Upper lobe of right lung (tissue), 1 donor: ENCODE measurements around the gene PPFIA3. TPM values are rescaled to one million over a fixed set of nuclear protein-coding genes. Genes with fewer than 3 reads are reported as not detected.
A peak's percentile ranks its signal among the peaks of the same experiment; 100 is the strongest.

Experiments
- ATAC-seq: fragments of 200-7000 bp; cut with Tn5 transposase; one replicate; pipeline ENCODE4 v1.9.1; 2020; ENCODE audit warnings: mild to moderate bottlenecking, moderate library complexity
- DNase-seq: peaks from one replicate; pipeline ENCODE4 v3.0.0-alpha.2; 2020
- H3K27ac ChIP-seq: fragments of 200-600 bp; one replicate; pipeline ENCODE4 v1.8.0; 2022
- H3K27me3 ChIP-seq: fragments of 200-600 bp; one replicate; pipeline ENCODE4 v1.8.0; 2022; ENCODE audit warnings: mild to moderate bottlenecking
- H3K36me3 ChIP-seq: fragments of 200-600 bp; one replicate; pipeline ENCODE4 v1.8.0; 2022
- H3K4me1 ChIP-seq: fragments of 200-600 bp; one replicate; pipeline ENCODE4 v1.8.0; 2022
- H3K4me3 ChIP-seq: fragments of 200-600 bp; one replicate; pipeline ENCODE4 v1.8.0; 2022; ENCODE audit warnings: mild to moderate bottlenecking
- H3K9me3 ChIP-seq: fragments of 200-600 bp; one replicate; pipeline ENCODE4 v1.8.0; 2022
- intact Hi-C: fragments of 100-400 bp; cut with DNase I; formaldehyde crosslinking; loops from one replicate; pipeline ENCODE4 v1.11.0; 2022
- total RNA-seq: library from RNA; stranded (reverse); fragmentation: NEBNext Ultra II Directional; extraction: Animal tissue kit (Norgen Biotek cat#: 25700); gene quantifications from one replicate; pipeline ENCODE4 v1.2.1, GENCODE V29; 2021
- TF ChIP-seq, protein P1 (sequence below): fragments of 200-600 bp; IDR thresholded peaks from one replicate; pipeline ENCODE4 v1.8.0; 2022; ENCODE audit warnings: antibody characterized with exemption
- donor health status: DM: no; HTN: yes; CAD: no; lungs with severe emphysema.

PPFIA3 gene
- total RNA-seq, 1 donor from 2014 or later, result 10.7 TPM

GRCh38 chr19:49182848-49183375 lies 63.6 kb downstream of the PPFIA3 start:
- Histone ChIP-seq H3K36me3 (peaks cover 15% of the 10 kb centered on the region), H3K27ac (no peak overlapping the region), H3K27me3 (no peaks in the 10 kb centered on the region), H3K4me3 (no peak overlapping the region), H3K9me3 (no peaks in the 10 kb centered on the region), H3K4me1 (no peaks in the 10 kb centered on the region)
- ATAC-seq, result peak; percentile 39
- no peak for DNase-seq
- TF ChIP-seq, protein P1, sequence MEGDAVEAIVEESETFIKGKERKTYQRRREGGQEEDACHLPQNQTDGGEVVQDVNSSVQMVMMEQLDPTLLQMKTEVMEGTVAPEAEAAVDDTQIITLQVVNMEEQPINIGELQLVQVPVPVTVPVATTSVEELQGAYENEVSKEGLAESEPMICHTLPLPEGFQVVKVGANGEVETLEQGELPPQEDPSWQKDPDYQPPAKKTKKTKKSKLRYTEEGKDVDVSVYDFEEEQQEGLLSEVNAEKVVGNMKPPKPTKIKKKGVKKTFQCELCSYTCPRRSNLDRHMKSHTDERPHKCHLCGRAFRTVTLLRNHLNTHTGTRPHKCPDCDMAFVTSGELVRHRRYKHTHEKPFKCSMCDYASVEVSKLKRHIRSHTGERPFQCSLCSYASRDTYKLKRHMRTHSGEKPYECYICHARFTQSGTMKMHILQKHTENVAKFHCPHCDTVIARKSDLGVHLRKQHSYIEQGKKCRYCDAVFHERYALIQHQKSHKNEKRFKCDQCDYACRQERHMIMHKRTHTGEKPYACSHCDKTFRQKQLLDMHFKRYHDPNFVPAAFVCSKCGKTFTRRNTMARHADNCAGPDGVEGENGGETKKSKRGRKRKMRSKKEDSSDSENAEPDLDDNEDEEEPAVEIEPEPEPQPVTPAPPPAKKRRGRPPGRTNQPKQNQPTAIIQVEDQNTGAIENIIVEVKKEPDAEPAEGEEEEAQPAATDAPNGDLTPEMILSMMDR, result no peak
- intact Hi-C loops, result no loop called here

GRCh38 chr19:49186108-49186507 lies 66.8 kb downstream of the PPFIA3 start:
- no peak overlapping the region for H3K4me3 ChIP-seq
- no peaks in the 10 kb centered on the region for H3K27me3 ChIP-seq
- no peaks in the 10 kb centered on the region for H3K9me3 ChIP-seq
- intact Hi-C loops, result no loop called here
- peaks cover 26% of the 10 kb centered on the region for H3K36me3 ChIP-seq
- TF ChIP-seq, protein P1, result no peak
- ATAC-seq, result no peak
- no peak for DNase-seq
- no peak overlapping the region for H3K27ac ChIP-seq
- H3K4me1 ChIP-seq, result peaks cover 7% of the 10 kb centered on the region

DNA sequence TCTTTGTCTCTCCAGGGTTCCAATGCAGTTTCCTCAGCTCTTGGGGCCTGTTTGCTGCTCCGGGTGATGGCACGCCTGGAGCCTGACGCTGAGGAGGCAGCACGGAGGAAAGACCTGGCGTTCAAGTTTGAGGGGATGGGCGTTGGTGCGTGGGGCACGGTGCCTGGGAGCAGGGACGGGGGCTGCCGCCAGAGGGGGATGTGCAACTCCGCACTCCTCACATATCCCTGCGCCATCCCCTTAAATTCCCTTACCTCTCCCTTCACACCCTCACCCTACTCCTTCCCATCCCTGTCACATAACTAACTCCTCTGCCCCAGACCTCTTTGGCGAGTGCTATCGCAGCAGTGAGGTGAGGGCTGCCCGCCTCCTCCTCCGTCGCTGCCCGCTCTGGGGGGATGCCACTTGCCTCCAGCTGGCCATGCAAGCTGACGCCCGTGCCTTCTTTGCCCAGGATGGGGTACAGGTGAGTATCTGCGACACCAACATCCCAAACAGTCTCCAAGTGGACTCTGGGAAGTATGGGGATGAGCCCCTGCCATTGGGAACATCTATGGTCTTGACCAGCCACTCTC lies 69.4 kb downstream of the PPFIA3 start:
- peak; percentile 12 for ATAC-seq

DNA sequence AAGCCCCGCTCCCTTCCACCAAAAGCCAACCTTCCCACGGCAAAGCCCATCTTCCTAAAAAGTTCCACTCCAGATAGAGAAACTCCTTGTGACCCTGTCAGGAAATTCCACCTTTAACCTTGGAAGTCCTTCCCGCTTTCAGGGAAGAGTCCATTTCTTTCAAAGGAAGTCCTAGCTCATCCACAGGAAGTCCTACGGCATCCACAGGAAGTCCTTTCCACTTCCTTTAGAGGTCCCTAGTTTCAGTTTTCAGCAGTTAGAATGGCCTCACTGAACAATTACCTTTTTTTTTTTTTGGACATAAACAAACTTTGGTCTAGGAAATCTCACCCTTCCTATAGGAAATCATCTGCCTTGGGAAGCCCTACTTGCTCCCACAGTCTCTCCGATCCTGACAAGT lies 69.9 kb downstream of the PPFIA3 start:
- ATAC-seq, result no peak
- peak overlapping the region; percentile 45 for H3K27ac ChIP-seq

More for the DNA sequence above, 69.4 kb downstream of the PPFIA3 start:
- peaks cover 37% of the 10 kb centered on the region for H3K36me3 ChIP-seq
- TF ChIP-seq, protein P1, result no peak
- intact Hi-C loops, result no loop called here
- H3K4me1 ChIP-seq, result peaks cover 7% of the 10 kb centered on the region
- no peak overlapping the region for H3K4me3 ChIP-seq
- no peaks in the 10 kb centered on the region for H3K9me3 ChIP-seq
- peak overlapping the region; percentile 45 for H3K27ac ChIP-seq
- peak; percentile 59 for DNase-seq
- H3K27me3 ChIP-seq, result no peaks in the 10 kb centered on the region

GRCh38 chr19:49190781-49191180 lies 71.4 kb downstream of the PPFIA3 start:
- Histone ChIP-seq H3K9me3 (no peaks in the 10 kb centered on the region), H3K36me3 (peaks cover 37% of the 10 kb centered on the region), H3K27ac (peak overlapping the region; percentile 45), H3K4me3 (no peak overlapping the region), H3K27me3 (no peaks in the 10 kb centered on the region), H3K4me1 (peaks cover 7% of the 10 kb centered on the region)
- intact Hi-C loops, result no loop called here
- no peak for DNase-seq
- TF ChIP-seq, protein P1, result no peak
- ATAC-seq, result no peak

More for the DNA sequence above, 69.9 kb downstream of the PPFIA3 start:
- Histone ChIP-seq H3K9me3 (no peaks in the 10 kb centered on the region), H3K36me3 (peaks cover 37% of the 10 kb centered on the region), H3K4me3 (no peak overlapping the region), H3K4me1 (peaks cover 7% of the 10 kb centered on the region), H3K27me3 (no peaks in the 10 kb centered on the region)
- DNase-seq, result no peak
- intact Hi-C loops, result no loop called here
- TF ChIP-seq, protein P1, result no peak
